ENCODE measurements around the gene LRRC28.

Gene LRRC28

DNA sequence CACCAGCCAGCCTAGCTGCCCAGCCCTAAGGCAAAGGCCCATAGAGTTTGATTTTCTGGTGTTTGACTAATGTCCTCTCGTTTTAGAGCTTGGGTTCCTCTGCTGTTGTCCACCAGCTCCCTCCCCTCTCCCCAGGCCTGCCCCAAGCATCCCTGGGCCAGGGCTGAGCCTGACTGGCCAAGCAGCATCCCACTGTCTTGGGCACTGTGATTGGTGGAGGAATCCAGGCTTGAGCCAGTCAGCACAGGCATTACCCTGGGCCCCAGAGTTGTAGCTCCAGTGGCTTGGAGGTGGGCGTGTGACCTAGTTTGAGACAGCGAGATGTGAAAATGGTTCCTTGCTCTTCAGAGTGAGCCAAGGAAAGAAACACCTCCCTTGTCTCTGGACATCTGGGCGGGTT is 159.2 kb downstream of the LRRC28 start:
- TF ChIP-seq, protein P1, sequence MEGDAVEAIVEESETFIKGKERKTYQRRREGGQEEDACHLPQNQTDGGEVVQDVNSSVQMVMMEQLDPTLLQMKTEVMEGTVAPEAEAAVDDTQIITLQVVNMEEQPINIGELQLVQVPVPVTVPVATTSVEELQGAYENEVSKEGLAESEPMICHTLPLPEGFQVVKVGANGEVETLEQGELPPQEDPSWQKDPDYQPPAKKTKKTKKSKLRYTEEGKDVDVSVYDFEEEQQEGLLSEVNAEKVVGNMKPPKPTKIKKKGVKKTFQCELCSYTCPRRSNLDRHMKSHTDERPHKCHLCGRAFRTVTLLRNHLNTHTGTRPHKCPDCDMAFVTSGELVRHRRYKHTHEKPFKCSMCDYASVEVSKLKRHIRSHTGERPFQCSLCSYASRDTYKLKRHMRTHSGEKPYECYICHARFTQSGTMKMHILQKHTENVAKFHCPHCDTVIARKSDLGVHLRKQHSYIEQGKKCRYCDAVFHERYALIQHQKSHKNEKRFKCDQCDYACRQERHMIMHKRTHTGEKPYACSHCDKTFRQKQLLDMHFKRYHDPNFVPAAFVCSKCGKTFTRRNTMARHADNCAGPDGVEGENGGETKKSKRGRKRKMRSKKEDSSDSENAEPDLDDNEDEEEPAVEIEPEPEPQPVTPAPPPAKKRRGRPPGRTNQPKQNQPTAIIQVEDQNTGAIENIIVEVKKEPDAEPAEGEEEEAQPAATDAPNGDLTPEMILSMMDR (IDR thresholded peaks at IDR 0.05; ENCODE audit: extremely low read depth, missing control alignments): no peak
- DNase-seq (ENCODE audit: low spot score): no peak

DNA sequence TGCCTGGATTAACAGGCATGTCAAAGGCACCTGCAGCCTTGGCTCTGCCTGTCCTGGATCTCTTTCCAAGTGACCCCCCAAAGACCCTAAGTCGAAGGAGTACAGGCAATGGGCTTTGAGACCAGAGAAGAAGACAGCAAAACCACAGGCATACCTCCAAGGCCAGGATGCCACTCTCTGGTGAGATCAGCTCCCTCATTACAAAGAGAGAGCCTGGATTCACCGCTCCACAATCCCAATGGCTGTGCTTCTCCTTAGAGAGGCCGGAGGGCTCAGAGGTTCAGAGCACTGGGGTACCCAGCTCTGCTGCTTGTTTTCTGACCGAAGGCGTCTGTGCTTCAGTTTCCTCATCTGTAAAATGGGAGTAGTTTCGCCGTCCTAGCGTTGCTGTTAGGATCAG is 160.0 kb downstream of the LRRC28 start:
- DNase-seq (ENCODE audit: low spot score): no peak
- TF ChIP-seq, protein P1 (IDR thresholded peaks at IDR 0.05; ENCODE audit: extremely low read depth, missing control alignments): no peak

DNA sequence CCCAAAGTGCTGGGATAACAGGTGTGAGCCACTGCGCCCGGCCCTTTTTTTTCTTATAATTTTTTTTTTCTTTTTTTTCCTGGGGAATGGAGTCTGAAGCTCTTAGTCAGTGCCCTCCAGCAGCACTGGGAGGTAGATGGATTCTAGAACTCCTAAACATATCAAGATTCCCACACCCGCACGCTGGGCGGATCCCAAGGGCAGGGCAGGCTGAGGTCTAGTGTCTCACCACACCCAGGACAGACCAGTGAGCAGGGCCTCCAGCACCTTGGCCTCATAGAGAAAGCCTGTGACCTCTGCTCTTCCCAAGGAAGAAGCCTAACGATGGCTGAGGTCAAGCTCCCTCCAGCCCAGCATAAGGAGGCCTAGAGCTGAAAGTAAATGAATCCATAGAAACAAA is 160.8 kb downstream of the LRRC28 start:
- DNase-seq (ENCODE audit: low spot score): no peak
- TF ChIP-seq, protein P1 (IDR thresholded peaks at IDR 0.05; ENCODE audit: extremely low read depth, missing control alignments): no peak

DNA sequence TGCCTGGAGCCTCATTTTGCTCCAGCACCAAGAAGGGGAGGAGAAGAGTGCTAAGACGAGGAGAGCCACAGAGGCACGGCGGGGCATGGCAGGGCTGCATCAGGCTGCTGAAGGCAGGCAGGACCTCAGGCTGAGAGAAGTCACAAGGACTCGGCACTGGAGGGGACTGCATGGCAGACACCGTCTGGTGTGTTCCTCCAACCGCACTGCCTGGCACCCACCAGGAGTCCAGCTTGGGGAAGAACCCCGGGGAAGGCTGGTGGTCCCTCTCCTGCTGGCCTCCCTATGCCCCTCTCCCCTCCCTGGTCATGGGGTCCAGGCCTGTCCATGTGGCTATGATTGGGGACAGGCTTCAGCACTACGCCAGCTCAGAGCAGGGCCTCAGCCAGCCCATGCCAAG is 161.3 kb downstream of the LRRC28 start:
- no peak for DNase-seq (ENCODE audit: low spot score)
- TF ChIP-seq, protein P1 (IDR thresholded peaks at IDR 0.05; ENCODE audit: extremely low read depth, missing control alignments): no peak

- TF ChIP-seq, protein P1 (IDR thresholded peaks at IDR 0.05; ENCODE audit: extremely low read depth, missing control alignments): no peak
- DNase-seq (ENCODE audit: low spot score): no peak
These were observed 162.9 kb downstream of the LRRC28 start for GRCh38 chr15:99413955-99414754.

DNA sequence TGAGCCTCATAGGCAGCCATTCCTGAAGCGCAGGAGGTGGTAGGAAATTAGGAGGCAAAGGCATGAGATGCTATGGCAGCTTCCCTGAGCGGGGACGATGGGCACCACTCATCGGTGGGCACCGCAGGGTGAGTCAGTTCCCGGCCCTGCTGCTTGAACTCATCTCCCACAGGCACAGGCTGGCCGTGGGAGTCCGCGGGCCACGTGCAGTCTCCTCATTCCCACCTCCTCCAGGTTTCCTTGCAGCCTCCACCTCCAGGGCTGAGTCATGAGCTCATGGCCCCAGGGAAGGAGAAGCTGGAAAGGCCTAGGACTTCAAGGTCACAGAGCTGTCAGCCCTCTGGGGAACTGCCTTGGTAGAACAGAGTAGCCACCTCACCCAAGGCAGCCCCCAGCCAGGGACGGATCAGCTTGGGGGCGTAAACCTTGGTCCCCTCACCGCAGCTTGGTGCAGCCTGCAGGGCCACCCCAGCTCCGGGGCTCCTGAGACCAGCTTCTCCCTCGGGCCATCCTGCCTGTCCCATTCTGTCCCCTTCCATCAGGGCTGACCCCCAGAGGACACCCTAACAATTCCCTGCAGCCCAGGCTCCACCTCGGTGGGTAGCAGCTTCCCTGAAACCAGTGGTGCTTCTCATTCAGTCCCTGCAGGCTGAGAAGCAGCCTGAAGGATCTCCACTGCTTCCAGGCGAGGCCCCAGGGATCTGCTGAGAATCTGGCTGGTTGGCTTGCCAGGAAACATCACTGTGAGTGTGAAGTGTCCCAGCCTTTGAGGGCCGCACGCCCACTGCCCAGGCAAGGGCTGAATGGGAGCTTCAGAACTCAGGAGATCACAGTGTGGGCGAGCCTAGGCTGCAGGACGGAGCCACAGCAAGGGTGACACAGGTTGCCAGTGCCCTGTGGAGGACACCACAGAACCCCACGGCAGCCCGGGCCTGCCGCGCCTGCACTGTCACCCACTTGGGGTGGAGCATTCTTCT is 163.8 kb downstream of the LRRC28 start:
- no peak for DNase-seq (ENCODE audit: low spot score)
- TF ChIP-seq, protein P1 (IDR thresholded peaks at IDR 0.05; ENCODE audit: extremely low read depth, missing control alignments): no peak

Measured in GM20000 (cell line).